GM18873 (cell line): ENCODE data around the gene GARRE1.

Experiments
- ATAC-seq: cut with Tn5 transposase; IDR thresholded peaks from one replicate; pipeline ENCODE4 v1.9.1; 2021; ENCODE audit warnings: mild to moderate bottlenecking, moderate library complexity, moderate number of reproducible peaks; ENCODE audit not compliant: unreplicated experiment, low FRiP score

The GARRE1 gene

DNA sequence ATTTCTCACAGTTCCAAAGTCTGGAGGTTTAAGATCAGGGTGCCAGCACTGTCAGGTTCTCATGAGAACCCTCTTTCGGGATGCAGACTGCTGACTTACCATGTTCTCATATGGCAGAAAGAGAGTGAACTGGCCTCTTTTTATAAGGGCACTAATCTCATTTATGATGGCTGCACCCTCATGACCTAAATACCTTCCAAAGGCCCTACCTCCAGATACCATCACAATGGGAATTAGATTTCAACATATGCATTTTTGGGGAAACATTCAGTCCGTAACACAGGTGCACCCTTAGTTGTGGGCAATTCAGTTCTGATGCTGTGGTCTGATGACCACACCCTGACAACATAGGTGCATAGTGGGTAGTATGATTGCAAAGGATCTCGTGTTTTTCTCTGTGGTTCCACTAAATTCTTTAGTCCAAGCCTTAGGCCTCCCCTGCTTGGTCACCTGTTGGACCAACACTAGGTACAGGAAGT lies 33.3 kb downstream of the GARRE1 start:
- no peak for ATAC-seq

GRCh38 chr19:34288381-34288780 lies 34.0 kb downstream of the GARRE1 start:
- ATAC-seq, result no peak

DNA sequence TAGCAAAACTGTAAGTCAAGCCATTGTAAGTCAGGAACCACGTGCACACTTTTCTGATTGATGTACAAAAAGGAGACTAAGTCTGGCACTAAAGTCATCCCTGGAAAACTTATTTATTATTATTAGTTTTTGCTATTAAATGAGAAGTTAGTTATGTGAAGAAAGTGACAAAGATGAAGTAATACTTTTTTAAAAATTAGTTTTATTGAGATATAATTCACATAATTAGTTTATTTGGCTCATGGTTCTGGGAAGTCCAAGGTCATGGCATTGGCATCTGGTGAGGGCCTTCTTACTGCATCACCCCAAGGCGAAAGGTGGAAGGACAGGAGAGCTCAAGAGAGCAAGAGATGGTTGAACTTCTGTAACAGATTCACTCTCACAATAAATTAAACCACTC lies 36.9 kb downstream of the GARRE1 start:
- no peak for ATAC-seq

DNA sequence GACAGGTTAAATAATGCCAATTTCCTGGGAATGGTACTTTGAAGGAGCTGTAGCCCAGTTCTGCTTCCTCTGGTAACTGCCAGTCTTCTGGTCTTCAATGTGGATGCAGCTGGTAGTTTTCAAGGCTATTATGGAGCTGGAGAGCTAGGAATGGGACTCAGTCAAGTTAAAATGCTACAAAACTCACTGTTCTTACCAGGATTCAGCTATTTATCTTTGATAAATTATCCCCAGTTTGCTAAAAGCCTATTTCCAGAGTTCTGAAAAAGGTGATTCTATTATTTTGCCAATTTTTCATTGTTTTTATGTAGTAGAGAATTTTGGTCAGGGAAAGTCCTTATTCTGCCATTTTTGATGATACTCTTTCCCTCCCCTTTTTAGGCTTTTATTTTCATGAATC lies 40.7 kb downstream of the GARRE1 start:
- no peak for ATAC-seq

GRCh38 chr19:34298891-34299520 lies 44.7 kb downstream of the GARRE1 start:
- ATAC-seq, result no peak

GRCh38 chr19:34299576-34299975 lies 45.2 kb downstream of the GARRE1 start:
- ATAC-seq, result no peak

DNA sequence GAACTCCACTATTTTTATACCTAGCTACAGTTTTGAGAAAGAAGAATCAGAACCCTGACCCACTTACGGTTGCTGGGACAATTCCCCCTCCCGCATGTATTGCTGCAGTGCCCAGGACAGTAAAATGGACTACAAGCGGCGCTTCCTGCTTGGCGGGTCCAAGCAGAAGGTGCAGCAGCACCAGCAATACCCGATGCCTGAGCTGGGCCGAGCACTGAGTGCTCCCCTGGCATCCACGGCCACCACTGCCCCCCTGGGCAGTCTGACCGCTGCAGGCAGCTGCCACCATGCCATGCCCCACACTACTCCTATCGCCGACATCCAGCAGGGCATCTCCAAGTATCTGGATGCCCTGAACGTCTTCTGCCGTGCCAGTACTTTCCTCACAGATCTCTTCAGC lies 46.0 kb downstream of the GARRE1 start:
- no peak for ATAC-seq

- ATAC-seq, result no peak
Measured at GRCh38 chr19:34300962-34301361, 46.6 kb downstream of the GARRE1 start.
